GM21528 (cell line): ENCODE results near the gene LUZP2.

ENCODE experiments used
- ATAC-seq: cut with Tn5 transposase; IDR thresholded peaks from one replicate; pipeline ENCODE4 v1.9.1; 2021; ENCODE audit warnings: mild to moderate bottlenecking, moderate library complexity; ENCODE audit not compliant: unreplicated experiment, low FRiP score

Gene LUZP2

GRCh38 chr11:24496736-24497725, at the start of gene LUZP2:
Gene LUZP2 (plus strand): TSS chr11:24497053.
- ATAC-seq: no peak

- ATAC-seq: no peak
These were observed 43.6 kb upstream of the LUZP2 start for GRCh38 chr11:24453129-24453718.

- no peak for ATAC-seq
These were observed 38.9 kb upstream of the LUZP2 start for GRCh38 chr11:24457985-24458384.

GRCh38 chr11:24470431-24470830, 26.4 kb upstream of the LUZP2 start:
- ATAC-seq: no peak

GRCh38 chr11:24471084-24471483, 25.8 kb upstream of the LUZP2 start:
- no peak for ATAC-seq

GRCh38 chr11:24478718-24479117, 18.1 kb upstream of the LUZP2 start:
- ATAC-seq: no peak

- no peak for ATAC-seq
These were observed 7.4 kb upstream of the LUZP2 start for GRCh38 chr11:24489477-24489876.

- no peak for ATAC-seq
These were observed 492 bp upstream of the LUZP2 start for GRCh38 chr11:24496386-24496735.

GRCh38 chr11:24497831-24498230, 978 bp downstream of the LUZP2 start:
- ATAC-seq: no peak

GRCh38 chr11:24502425-24502824, 5.6 kb downstream of the LUZP2 start:
- ATAC-seq: no peak

GRCh38 chr11:24509114-24509513, 12.3 kb downstream of the LUZP2 start:
- ATAC-seq: no peak

GRCh38 chr11:24511511-24511910, 14.7 kb downstream of the LUZP2 start:
- no peak for ATAC-seq

GRCh38 chr11:24513479-24514218, 16.8 kb downstream of the LUZP2 start:
- ATAC-seq: no peak

- no peak for ATAC-seq
These were observed 17.4 kb downstream of the LUZP2 start for GRCh38 chr11:24514219-24514594.

GRCh38 chr11:24515632-24516031, 18.8 kb downstream of the LUZP2 start:
- ATAC-seq: no peak

GRCh38 chr11:24516638-24517037, 19.8 kb downstream of the LUZP2 start:
- no peak for ATAC-seq

GRCh38 chr11:24521601-24522000, 24.7 kb downstream of the LUZP2 start:
- ATAC-seq: no peak

- no peak for ATAC-seq
These were observed 27.3 kb downstream of the LUZP2 start for GRCh38 chr11:24524156-24524555.

- no peak for ATAC-seq
These were observed 34.7 kb downstream of the LUZP2 start for GRCh38 chr11:24531528-24531927.

- no peak for ATAC-seq
These were observed 46.9 kb downstream of the LUZP2 start for GRCh38 chr11:24543771-24544170.

- no peak for ATAC-seq
These were observed 59.8 kb downstream of the LUZP2 start for GRCh38 chr11:24556693-24557092.
